NT2/D1 (cell line): ENCODE measurements around the gene ZSWIM3.

Experiments
- YY1 ChIP-seq: IDR thresholded peaks from 2 replicates; pipeline ENCODE4 v1.6.1; 2011; ENCODE audit not compliant: insufficient read length, insufficient read depth
- ZNF274 ChIP-seq: IDR thresholded peaks from 2 replicates; pipeline ENCODE4 v1.6.1; 2011; ENCODE audit warnings: mild to moderate bottlenecking, low read depth, low read length

- no peak for TF ChIP-seq ZNF274
- TF ChIP-seq YY1: no peak
Observed at GRCh38 chr20:45848969-45849582, 8.3 kb upstream of the ZSWIM3 start.
